Limb (tissue), 2 donors: ENCODE measurements around the gene ARMC2.
A peak's percentile ranks its signal among the peaks of the same experiment; 100 is the strongest.
"Not testable (repeated sequence)": the region's sequence is repeated elsewhere in the genome, so short reads cannot be mapped to it uniquely, and the experiment has no call there.

Experiments
- DNase-seq, 2 donors: peaks; one replicate each; pipeline ENCODE4 v3.0.0-alpha.2; 2016; ENCODE audit errors: extremely low spot score in 2 of 2

Gene ARMC2

DNA sequence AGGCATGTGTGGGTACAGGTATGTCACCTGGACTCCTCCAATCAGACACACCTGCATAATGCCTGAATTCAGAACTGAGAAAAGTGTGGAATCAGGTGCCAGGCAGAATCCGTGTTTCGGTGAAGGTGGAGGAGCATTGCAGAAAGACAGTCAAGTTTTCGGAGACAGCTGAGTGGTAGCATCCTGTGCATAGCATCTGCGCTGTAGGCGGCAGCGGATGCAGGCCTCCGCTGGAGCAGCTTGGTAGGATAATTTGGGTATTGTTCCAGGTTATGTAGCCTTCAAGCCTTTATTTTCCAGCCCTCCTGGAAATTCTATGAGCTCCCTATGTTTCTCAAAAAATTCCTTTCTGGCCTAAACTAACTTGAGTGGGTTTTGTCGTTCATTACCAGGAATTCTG, 15.5 kb upstream of the ARMC2 start:
- no peak for DNase-seq

DNA sequence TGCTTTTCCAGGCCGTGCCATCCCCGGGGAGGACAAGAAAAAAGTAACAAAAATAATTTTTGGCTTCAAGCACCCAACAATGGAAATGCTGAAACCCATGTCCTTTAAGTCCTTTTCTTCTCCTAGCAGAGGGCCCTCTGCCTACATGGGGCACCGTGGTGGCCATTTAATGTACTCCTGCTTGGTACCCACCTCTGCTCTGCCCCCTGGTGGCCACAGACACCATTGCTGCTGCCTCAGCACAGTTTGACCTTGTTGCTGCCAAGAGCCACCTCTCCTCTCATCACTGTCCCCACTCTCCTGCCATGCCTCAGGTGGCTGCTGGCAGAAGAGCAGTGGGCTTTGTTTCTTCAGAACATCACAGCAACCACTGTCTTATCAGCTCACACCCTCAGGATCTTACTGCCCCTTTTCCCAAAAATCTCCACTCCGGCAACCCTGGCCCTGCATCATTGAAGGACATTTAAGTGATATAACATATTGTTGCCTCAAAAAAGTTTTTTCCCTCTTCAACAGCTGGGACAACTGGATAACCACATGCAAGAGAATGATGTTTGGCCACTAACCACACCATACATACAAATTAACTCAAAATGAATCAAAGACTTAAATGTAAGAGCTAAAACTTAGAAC, 12.9 kb upstream of the ARMC2 start:
- DNase-seq = peak; percentile 60 to 83

DNA sequence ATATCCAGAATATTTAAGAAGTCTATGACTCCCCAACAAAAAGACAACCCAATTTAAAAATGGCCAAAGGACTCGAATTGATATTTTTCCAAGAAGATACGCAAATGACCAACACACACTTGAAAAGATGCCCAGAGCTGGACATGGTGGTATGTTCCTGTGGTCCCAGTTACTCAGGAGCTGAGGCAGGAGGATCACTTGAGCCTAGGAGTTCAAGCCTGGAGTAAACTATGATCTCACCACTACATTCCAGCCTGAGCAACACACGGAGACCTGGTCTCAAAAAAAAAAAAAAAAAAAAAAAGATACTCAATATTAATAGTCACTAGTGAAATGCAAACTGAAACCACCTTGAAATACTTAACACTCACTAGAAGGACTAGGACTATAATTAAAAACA, 12.2 kb upstream of the ARMC2 start:
- DNase-seq = no peak

DNA sequence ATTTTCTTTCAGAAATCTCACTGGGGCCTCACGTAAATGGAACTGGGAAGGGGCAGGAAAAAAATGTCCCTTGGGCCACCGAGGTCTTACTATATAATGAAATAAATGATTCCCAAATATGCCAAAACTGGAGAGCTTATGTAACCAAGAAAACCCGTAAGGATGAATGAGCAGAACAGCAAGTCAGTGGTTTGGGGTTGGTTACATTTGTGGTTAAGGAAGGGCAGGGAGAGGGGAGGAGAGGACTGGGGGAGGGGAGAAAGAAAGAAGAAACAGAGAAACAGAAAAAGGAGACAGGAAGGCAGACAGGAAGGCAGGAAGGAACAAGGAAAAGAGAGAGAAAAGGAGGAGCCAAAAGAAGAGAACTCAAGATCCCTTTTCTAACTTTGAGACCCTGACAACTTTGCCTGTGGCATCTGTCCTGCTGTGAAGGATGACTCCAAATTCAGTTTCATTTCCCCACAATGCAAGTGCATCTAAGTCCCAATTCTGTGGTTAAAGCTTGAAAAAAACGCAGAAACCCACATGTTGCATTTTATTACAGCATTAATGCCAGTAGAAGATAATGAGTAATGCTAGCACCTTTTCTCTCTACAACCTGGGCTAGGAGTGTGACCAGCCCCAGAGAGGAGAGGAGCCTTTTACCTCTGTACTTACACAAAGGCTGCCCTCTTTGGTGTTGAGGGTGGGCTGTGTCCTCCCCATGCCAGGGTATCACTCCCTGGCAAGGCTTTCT, 10.8 kb upstream of the ARMC2 start:
- no peak for DNase-seq

DNA sequence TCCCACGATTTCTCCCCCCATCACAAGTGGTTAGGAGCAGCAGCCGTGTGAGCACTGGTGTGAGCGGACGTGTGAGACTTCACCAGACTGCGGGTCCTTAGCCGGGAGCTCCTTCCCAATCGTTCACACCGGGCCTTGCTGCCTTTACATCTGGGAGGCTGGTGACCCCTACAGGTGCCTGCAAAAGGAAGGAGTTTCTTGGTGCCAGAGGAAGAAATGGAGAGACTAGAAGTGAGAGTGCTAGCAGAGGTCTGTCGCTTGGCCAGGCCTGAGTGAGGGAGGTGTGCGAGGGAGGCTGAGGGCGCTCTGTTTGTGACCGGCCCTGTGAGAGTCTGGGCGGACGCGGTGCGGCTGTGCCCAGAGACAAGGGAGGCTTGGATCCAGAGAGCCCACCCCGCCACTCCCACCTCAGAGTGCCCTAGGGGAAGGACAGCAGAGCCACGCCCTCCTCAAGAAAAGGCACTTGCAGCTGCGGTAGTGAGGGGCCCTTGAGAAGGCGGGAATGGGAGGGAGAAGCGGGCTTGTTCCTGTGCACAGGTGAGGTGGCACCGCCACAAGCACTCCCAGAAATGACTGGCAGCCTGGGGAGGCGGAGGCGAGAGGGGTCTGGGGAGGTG, 10.0 kb upstream of the ARMC2 start:
- peak in 1 of 2 donors; percentile 53 for DNase-seq

DNA sequence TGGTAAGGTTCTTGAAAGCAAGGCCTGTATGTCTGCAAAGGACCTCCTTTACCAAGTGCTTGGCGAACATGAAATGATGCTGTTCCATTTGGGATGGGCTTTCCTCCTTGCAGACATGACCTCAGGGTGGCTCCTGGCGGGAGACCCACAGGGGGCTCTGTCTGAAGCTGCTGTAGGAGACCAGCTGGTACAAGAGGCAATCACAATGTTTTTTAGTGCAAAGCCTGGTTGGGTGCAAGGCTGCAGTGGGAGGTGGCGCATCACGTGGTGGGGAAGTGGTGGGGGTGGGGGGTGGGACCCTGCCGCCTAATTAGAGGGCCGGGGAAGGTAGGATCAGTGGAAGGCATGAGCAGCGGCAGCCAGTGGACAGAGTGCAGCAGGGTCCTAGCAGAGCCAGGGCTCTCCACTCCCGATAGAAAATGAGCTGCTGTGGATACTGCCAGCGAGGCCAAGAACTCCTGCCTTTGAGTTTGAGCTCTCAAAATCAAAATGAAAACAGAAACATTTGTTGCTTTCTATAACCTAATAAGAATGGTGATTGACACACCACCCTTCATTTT, 9.1 kb upstream of the ARMC2 start:
- DNase-seq = no peak

DNA sequence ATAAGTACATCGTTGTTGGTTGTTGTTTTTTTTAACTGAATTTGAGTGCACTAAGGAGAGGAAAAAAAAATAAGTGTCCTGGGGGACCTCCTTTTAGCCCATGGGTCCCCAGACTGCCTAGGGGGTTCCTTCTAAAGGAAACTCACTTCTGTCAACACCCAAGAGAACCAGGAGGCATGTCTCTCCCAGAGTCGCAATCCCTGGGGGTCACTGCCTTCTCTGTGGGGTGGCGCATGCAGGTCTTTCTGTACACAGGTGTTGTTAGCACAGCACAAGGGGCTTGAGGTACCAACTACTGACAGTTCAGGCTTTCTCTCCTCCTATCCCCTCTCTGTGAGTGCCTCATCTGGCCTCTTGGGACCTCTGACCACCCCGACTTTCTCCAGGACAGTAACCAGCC, 7.3 kb upstream of the ARMC2 start:
- no peak for DNase-seq

DNA sequence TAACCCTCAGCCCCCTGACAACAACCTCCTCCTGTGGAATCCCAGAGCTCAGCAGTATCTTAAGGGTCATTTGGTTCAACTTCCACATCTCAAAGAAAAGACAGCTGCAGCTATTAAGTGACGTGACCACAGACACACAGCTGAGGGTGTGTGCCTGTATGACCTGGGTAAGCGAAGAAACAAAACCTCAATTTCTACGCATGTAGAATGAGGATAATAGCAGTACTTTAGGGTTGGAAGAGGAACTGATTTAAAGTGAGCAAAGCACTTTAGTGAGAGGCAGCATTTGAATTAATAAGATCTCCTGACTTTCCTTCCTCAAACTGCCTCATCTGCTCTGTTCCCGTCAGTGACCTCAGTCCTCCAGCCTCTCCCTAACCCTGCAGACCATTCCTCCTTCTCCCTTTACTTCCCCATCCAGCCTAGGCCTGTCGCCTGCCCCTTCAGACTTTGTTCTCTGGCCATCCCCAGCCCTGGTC, 6.8 kb upstream of the ARMC2 start:
- DNase-seq = no peak

DNA sequence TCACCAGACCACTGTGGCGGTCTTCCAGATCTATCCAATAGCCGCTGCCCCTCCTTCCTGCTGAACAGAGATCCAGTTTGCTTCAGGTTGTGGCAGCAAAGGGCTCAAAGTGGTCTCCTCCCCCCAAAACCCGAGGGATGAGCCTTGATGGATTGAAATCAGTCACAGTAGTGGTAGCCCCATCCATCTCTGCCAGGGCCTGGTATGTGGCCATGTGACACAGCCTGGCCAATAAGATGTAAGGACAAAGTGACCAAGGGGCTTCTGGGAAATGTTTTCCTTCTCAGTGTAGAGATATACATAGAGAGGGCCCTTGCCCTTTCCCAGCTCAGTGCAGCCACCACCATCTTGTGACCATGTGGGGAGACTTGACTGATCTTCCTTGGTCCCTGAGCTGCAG, 4.1 kb upstream of the ARMC2 start:
- no peak for DNase-seq

DNA sequence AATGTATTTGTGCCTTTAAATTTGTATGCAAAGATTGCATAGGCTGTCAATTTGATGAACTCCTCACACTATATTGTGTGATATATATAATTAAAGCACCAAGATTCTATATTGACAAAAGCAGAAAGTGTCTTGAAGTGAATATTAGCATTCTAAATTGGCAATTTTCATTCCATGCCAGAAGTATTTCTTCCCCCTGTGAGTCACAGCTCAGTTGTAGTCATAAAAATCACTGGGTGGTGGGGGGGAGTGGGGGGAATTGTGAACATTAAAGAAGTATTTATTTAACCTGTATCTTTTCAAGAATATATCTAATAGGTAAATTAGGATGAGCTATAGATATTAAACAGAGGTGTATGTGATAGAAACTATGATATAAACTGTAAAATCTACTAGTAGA, 3.1 kb upstream of the ARMC2 start:
- DNase-seq = no peak

DNA sequence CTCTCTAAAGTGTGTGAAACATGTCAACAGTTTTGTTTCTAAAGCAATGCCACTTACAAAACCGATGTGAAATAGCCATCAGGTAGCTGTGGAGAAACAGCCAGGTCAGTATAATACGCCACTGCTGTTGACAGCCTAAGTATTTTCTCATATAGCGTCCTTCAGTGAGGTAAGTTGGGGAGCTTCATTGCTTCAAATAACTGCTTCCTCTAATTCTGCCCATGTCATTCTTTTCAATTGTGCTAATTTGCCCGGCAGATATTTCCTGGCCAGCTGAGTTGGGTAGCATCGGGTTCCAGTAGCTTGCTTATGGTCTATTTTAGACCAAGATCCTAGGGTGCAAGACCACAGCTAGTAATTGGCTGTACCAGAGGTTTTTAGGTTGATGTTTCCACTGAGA, 2.1 kb upstream of the ARMC2 start:
- no peak for DNase-seq

DNA sequence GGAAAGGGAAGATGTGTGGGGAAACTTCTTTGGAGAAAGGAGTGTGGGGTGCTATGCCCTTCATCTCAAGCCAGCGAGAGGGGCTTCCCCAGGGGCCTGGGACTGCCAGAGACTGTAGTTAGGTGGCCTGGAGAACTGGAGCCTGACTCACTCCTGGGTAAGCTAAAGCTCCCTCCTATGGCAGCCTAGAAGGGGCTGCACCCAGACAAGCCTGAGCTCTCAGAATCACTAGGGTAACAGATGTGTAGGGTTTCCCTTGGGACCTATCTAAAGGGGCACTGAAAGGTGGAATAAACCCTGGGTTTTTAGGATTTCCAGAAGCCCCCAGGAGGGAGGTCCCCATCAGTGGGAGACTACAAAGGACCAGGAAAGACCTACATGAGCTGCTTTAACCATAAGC, 1.6 kb upstream of the ARMC2 start:
- no peak for DNase-seq

DNA sequence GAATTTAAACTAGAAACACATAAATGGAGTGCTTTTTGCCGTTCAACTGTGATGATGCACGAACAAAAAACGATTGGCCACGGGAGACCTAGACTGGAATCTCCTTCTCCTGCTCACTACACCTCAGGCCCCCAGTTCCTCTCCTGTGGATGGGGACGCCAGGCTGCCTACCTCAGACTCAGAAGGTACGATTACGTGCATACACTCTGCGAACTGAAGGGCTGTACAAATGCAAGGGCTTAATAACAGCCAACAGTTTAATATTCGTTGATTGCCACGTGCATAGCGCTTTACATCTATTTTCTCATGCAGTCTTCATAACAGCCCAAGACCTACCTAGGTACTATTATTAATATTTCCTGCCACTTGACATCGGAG, 495 bp upstream of the ARMC2 start:
- no peak for DNase-seq

DNA sequence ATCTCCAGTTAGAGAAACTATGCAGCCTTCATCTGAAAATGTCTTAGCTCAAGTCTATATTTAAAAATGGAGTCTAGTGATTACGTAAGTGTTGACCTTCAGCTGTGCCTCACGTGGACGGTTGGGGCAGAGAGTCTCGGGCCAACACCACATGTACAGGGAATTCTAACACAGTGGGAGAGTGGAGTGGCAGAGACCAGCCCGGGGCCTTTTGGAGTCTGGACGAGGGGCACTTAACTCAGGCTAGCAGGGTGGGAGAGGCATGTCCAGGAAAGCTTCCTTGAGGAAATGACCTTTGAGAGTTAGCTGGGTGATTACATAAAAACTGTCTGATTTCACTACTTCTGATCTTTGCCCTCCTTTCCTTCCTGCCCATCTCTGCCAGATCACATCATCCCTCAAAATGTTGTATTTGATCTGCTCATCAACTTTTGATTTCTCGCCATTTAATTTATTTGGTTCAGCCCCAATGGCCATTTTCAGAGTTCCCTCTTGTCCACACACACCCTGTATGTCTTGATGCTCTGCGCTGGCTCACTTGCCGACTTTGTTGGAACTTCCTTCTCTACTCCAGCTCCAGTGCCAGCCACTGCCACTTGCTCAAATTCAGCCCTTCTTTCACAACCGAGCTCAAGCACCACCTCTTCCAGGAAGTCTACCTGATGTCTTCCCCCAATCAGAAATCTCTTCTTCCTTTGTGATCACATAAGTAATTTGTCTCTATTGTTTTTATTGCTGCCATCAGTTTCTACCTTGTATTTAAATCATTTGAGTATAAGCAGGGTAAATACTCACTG, 2.6 kb downstream of the ARMC2 start:
- no peak for DNase-seq

DNA sequence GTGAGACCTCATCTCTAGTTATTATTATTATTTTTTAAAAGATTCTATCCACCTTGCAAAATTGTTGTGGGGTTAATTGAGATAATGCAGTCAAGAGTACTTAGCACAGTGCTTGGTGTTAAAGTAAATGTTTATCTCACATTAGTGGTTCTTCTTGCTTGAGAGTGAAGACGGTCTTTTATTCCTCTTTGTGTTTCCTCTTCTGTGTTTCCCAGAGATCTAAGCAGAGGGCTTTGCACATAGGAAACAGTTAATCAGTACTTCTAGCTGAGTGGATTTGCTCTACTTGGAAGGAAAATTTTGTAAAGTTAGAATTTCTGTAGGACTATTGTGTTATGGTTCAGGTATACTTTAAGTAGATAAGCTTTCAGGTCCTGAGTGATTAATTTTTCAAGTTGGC, 3.5 kb downstream of the ARMC2 start:
- no peak for DNase-seq

DNA sequence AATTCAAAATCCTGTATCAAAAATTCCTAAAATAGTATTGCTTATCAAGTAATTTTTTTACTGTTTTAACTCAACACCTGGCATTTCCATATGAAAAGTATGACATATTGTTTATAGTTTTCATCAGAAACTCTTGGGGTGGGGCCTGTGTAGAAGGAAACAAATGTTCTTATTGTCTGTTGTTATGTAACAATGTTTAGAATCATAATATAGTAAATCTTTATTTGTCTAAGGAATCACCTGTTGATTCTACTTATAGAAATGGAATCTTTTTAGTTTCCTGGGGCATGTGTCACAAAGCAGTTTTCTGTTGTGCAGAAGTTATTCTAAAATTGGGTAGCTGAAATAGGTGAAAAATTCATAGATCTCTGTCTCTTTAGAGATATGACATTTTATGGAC, 4.9 kb downstream of the ARMC2 start:
- DNase-seq = no peak

DNA sequence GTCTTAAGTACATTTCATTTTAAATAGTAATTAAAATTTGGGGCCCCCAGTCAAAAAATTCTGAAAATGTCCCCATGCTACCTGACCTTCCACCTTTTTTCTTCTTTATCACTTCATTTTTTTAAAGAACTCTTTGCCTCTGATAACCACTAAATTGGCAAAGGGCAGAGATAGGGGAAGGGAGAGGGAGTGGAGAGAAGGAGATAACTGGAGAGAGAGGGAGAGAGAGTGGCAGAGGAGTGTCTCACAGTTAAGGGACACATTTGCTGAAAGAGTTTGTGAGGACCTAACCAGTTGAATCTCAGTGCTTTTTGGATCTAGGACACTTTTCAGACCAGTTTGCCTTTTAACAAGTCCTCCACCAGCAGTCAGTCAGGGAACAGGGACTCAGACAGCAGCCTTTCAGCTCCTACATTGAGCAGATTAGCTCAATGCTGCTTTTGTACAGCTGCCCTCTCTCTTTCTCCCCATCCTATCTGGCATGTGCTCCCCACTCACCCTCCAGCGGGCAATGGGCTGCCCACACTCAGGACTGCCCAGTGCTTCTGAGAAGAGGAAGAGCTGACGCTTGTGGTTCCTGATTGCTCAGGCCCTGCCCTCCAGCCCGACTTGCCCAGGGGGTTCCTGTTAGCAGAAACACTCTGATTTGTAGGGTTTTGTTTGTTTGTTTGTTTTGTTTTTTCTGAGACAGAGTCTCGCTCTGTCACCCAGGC, 14.4 kb downstream of the ARMC2 start:
- no peak for DNase-seq

DNA sequence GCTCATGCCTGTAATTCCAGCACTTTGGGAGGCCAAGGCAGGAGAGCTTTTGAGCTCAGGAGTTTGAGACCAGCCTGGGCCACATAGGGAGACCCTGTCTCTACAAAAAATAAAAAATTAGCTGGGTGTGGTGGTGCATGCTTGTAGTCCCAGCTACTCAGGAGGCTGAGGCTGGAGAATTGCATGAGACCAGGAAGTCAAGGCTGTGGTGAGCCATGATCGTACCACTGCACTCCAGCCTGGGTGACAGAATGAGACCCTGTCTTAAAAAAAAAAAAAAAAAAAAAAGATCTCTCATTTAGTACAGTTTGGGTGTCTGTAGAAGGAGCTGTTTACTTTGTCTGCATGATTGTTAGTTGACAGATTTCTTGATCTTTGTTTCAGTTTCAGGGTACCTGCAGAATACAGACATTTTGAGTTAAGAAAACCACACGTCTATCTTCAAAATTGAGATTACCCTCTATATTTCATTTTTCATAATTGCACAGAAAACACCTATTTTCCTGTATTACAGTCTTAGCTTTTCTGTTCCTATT, 17.6 kb downstream of the ARMC2 start:
- not testable (repeated sequence) for DNase-seq

DNA sequence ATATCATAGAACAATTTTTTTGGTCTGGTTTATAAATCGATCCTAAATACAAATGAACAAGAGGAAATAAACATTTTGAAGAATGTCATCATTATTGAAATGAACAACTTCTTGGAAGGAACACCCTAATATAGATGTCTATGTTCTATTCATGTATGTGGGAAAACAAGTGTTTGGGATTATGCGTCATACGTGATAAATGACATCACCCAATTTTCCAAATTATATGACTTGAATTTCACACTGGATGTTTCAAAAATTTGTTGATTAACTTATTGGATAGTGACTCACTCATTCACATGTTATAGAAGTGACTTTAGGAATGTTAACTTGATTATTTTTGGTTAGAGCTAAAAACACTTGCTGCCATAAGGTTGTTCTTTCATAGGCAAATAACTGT, 18.6 kb downstream of the ARMC2 start:
- no peak for DNase-seq

DNA sequence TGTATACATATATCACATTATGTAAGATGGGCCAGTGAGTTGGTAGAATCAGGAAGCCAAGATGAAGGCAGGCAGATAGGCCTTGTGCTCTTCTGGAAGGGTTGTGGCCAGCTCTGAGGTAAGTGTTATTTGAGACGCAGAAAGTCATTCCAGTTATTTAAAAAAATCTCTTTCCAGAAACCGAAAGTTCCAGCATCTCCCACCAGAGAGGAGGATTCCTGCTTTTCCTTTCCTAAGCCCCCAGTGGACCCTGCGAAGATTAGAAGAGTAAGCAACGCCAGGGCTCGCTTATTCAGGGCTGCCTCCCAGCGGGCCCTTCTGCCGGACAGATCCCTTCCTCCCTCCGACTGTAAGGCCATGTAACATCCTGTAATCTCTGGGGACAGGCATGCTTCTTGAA, 20.4 kb downstream of the ARMC2 start:
- no peak for DNase-seq

DNA sequence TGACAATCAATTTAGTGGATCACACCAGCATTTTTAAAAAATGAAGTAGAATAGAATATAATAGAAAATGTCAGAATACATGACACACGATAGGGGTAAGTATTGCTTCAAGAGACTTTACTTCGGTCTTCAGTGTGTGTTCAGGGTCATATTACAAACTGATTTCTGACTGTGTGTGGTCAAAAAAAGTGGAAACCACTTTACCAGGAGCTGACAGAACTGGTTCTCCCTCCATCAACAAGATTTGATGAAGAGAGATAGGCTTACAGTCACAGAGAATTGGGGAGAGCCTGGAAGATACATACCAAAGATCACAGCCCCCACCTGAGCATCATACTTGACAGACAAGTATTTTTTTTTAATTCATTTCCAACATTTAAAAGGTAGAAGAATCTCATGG, 21.7 kb downstream of the ARMC2 start:
- DNase-seq = no peak
